ENCODE data around the gene ENTPD7.

DNA sequence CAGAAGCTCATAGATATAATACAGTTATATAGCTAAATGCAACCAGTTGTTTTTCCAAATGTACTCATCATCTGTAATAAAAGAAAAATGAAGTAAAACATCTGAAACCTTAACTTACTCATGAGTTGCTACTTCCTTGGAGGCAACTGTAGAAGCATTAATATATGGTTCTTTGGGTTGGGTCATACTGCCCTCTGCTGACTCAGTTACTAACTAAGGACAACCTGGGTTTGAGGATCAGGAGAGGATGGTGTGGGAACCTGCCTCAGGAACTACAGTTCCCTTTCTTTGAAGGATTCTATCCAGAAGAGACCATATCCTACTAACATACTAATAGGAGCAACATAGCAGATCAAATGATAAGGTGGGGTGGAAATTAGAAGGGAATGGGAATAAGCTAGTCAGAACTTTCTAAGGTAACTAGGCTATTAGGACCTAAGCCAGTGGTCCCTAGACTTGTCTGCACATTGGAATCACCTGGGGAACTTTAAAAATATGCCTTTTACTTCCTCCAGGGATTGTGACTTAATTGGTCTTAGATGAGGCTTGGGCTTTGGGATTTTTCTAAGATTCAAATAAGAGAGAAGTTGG is 51.9 kb downstream of the ENTPD7 start:
- TF ChIP-seq POLR2A (IDR thresholded peaks at IDR 0.05) = no peak
- peak in 5 of 6 experiments; percentile 36 to 59 (median 51) for TF ChIP-seq CTCF (IDR thresholded peaks at IDR 0.05)
